NCI-H2196 treated with DMSO at 0.1 percent for 48 hours (cell line): Measurements from ENCODE around the gene C14orf119.
A peak's percentile ranks its signal among the peaks of the same experiment; 100 is the strongest.

Source experiments
- DNase-seq: peaks from one replicate; lab custom pipeline; 2025; ENCODE audit not compliant: unreplicated experiment; lab: John Stamatoyannopoulos, UW

Gene C14orf119

DNA sequence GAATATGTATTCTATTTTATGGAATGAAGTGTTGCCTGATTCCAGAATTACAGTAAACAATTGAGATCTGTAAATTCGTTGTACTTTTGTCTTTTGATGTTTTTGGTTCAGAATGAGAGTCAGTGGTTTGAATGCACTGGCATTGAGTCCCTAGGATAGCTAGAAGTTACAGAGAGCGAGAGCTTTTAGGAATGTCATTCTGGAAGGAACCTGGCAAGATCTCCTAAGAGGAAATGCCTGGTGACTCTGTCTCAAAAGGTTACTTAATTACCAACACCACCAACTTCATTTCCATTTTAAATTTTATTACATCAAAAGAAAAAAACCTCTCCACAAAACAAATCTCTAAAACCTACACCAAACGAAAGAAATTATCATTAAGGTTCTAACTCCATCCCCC is 29.7 kb downstream of the C14orf119 start:
- DNase-seq: no peak

DNA sequence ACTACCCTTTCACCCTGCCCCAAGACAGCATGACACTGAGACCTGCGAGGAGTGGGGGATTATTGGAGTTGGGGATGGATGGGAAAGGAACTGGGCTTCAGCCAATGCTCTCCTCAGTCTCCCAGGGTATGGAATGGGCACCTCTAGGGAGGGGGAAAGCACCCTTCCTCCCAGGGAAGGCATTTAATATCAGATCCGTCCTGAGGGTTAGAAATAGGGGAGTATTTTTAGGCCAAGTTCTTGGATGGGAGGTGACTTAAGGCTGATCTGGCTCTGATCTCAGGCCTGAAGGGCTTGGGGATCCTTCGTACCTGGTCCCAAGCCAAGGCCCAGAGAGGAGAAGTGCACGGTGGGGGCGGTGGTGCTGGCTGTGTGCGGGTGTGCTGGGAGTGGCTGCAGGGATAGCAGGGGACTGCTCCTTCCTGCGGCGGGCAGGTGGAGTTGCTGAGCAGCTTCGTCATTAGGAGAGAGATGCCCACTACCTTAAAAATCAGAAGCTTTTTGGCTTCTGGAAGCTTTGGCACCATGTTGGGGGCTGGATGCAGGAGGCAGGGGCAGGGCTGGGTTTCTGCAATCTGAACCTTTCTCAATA is 30.7 kb downstream of the C14orf119 start:
- DNase-seq: no peak

DNA sequence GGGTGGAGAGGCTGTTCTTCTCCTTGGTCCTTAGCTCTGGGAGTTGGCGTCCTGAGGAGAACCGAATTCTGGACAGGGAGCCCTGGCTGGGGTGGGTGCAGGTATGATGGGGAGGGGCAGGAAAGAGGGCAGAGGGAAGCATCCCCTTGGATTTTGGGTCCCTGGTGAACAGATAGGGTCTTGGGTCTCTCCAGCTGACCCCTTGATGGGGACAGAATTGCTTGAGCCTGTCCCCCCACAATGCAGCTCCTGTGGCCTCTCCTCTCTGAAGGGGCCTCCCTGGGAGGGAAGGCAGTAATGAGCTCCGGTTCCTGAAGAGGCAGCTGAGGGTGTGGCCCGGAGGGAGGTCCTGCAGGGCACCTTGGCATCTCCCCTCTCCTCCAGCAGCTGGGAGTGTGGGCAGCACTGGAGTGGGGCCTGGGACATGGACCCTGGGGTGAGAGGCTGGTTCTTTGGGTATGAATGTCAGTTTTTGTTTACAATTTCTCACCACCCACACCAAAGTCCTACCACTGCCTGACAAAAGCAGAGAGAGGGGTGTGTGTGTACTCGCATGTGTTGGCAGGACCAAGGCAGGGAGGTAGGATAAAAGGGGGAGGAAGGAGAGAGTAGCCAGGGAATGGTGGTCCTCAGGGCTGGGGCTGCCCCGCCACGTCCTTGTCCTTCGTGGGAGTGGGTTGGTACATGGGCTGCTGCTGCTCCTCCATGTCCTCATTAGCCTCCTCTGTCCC is 31.4 kb downstream of the C14orf119 start:
- DNase-seq: no peak

DNA sequence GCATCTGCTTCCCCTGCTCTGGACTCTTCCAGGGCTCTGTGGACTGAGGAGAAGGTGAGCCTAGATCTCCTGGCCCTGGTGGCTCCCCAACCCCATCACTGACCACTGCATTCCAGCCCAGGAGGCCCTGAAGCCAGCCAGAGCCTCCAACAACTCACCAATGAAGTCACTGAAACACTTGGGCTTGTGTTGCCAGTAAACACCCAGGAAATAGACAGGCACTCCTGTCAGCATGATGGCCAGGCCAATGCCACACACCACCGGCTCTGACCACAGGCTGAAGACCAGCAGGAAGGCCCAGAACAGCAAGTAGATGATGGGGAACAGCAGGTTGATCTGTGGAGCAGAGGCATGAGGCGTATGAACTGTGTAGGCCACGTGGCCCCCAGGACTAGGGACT is 32.6 kb downstream of the C14orf119 start:
- no peak for DNase-seq

DNA sequence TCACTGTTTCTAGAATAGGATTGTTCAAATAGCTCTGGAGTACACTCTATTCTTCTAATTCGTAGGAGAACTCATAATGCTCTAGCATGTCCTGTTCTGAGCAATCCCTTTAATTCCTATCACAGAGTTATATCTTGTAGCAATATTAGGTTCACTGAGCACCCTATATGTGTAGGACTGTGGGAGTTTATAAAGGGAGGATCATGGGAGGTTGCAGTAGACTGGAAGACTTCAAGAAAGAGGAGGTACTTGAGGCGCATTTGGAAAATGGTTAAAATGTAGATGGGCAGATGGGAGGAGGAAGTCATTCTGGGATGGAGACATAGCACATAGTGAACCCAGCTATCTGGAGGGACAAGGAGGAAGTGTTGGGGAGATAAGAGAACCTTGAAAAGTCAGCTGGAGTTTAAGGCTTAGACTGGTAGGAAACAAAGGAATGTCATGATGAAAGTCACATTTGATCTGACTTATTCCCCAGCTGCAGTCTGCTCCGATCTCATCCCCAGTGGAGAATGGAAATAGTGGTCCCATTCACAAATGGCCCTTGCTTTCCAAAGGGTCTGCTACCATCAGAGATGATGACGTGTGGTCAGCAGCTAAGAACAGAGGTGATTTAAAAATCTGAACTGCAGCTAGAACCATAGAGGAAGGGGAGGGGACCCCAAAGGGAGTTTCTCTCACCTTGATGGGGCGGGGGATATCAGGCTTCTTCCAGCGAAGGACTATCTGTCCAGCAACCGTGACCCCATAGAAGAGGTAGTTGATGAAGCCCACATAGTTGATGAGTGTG is 33.9 kb downstream of the C14orf119 start:
- DNase-seq: no peak

DNA sequence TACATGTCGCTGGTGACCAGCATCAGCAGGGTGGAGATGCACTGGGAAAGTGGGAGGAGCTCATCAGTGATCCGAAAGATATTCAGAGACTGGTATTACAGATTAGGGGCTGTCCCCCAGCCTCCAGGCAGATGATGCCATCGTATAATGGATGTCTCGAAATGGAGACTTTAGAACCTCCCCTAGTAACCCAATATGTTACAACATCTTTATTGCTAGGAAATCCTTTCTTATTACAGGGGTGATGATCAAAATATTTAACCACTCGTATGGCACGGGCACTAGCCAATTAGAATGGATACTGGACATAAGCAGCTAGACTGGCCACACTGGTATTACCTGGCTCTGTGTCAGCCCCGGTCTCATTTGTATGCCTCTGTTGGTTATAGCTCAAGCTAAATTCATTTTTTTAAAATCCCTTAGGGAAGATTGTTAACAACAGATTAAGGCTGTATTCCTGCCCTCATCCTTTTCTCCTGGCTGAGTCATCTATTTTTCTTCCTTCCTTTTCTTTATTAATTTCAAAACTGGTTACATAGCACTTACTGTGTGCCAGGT is 34.5 kb downstream of the C14orf119 start:
- DNase-seq: no peak

DNA sequence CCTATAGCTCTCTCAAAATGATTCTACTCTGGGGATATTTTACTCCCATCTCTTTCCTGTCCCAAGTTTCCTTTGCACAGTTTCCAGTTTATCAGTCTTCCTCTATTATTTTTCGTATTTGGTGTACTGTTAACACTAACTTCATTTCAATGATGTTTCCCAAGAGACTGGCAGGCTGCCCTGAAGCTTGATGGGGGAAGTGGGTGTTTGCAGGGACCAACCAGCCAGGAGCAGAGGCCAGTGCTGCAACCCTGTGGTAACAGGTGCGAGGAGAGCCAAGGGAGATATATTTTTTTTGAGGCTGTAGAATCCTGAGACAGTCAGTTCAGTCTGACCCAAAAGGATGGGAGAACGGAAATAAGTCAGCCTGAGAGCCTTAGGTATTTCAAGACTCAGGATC is 35.6 kb downstream of the C14orf119 start:
- no peak for DNase-seq

DNA sequence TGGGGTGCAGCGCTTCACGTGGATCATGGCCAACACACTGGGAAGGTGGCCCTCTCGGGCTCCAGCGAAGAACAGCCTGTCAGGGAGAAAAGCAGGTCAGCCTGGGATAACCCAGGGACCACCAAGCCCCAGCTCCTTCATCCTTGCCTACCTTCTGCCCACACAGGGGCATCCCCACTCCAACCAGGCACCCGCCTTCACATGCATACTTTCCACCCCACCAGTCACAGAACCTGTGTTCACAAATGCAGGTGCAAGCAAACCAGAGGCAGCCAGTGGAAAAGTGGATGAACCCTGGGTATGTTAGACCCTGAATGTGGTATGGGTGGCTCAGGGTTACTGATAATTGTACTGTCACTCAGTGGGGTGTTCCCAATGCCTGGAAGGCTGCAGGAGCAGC is 36.2 kb downstream of the C14orf119 start:
- no peak for DNase-seq

DNA sequence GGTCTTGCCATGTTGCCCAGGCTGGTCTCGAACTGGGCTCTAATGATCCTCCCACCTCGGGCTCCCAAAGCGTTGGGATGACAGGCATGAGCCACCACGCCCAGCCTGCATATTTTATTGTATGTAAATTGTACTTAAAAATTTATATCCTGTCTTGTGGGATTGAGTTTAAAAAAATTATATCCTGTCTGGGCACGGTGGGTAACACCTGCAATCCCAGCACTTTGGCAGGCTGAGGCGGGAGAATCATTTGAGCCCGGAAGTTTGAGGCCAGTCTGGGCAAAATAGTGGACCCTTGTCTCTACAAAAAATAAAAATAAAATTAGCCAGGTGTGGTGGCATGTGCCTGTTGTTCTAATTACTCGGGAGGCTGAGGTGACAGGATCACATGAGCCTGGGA is 37.7 kb downstream of the C14orf119 start:
- no peak for DNase-seq

DNA sequence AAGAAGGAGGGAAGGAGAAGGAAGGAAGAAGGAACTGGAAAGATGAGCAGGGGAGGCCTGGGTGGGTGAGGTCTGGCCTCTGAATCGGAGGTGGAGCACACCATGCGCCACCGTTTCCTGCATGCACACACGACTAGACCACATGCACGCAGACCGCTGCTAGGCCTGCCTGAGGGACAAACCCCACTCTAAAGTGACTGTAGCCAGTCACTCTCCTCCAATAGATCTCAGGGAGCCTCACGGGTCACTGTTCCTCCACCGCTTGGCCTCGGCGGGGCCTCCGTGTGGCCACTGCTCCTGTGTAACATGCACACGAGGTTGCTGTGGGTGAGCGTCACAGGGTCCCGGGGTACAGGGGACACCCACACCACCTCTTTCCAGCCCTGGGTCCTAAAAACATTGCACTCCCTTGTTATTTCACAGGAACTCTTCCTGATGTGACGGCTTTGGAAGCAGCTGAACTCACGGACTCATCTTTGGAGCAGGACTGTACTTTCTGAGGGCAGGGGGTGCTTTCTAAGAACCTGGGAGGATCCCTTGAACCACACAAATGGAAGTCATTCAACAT is 41.3 kb downstream of the C14orf119 start:
- no peak for DNase-seq

DNA sequence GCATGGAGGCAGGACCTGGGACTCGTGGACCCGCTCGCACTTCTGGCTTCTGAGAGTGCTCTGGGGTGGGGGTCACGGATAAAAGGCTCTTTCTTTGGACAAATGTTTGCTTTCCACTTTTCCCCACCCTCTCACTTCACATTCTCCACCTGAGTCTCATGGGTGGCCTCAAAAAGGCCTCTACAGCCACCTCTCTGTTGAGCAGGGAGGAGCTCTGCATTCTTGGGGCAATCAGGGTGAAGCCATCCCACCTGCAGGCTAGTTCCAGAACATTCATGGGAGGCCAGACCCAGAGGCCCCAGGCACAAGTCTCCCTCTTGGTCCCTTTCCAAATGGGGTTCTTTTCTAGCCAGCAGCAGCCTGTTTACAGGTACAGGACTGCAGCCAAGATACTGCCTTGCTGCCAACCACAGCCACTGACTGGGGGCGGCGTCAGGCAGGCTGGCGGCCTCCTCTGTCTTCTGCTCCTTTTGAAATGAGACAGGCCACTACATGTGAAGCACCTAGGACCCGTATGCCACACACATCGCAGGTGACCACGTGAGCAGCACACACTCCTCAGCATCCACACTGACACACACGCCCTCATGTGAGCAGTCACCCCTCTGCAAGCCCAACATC is 42.0 kb downstream of the C14orf119 start:
- DNase-seq: peak; percentile 36

DNA sequence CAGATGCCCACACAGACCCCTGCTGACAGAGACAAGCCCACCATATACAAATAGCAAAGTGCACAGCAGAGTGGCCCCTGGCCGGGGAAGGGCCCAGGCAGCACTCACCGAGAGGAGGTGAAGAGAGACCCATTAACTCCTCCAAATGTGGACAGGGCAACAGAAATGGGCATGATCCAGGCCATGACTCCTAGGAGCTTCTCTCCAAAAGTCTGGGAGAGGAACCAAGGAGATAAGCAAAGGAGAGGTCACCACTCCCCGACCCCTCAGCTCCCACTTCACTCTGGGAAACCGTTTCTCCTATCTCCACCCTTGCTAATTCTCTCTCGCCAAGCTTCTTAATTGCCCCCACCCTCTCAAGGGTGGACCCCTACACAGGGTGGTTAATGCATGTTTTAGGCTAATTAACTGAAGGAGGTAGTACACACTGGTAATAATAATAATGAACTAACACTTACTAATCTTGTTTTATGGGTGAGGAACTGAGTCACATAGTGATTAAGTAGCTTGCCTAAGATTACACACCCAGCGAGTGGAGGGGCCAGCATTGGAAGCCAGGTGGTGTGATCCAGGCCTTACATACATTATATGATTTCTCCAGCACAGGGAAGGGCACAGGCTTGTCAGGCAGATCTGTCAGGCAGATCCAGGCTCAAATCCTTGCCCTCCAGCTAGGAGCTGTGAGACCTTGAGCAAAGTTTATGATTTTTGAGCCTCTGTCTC is 42.7 kb downstream of the C14orf119 start:
- no peak for DNase-seq

DNA sequence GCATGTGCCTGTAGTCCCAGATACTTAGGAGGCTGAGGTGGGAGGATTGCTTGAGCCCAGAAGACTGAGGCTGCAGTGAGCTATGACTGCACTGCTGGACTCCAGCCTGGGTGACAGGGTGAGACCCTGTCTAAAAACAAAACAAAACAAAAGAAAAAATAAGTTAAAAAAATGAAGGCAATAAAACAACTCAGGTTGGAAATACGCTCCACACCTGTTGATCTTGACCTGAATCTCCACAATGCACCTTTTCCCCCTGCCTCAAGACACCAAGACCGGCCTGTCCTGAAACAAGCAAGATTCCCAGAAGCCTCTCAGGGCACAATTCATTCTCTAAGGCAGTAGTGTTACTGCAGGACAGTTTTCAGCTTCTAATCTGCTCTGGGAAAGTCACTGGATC is 44.6 kb downstream of the C14orf119 start:
- DNase-seq: no peak

DNA sequence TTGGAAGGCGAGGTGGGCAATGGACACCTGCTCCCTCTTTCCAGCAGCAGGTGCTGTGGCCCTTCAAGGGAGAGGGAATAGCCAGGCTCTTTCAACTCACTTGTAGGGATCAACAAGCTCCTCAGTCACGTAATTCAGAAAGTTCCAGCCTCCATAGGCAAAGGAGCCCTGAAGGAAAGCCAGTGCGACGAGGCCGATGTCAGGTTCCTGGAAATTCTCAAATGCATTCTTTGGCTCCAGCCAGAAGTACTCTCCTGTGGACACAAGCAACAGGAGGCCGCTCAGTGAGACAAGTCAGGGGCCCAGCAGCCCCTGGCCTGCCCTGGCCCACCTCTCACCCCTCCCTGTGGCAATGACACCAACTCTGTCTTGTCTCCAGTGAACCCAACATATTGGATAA is 45.1 kb downstream of the C14orf119 start:
- DNase-seq: no peak

DNA sequence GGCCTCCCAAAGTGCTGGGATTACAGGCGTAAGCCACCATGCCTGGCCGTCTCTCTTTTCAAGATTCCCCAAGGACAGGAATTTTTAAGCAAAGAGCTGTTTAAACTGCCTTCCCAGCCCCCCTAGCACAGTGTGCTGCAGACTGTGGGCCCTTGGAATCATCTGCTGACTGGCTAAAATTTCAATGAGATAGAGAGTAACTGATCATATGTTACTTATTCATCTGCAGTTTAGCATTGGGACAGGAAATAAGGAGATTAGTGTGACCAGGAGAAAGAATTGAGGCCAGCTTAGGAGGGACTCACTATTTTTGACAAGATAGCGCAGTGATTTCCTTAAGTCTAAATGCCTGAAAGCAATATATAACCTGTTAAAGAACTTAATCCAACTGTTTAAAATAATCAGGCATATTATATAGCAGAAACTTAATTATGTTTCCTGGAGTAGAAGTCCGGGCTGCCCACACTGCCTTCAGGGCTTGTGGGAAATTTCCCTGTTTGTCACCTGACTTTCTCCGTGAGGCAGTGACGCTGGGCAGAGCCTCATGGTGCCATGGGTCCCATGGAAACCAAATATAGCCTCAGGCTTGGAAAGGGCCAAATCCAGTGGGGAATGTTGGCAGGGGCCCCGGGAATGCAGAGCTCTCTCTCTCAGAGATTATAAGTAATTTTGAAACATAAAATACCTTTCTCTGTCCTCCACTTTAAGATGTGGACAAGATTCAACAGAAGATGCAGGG is 46.6 kb downstream of the C14orf119 start:
- DNase-seq: no peak

DNA sequence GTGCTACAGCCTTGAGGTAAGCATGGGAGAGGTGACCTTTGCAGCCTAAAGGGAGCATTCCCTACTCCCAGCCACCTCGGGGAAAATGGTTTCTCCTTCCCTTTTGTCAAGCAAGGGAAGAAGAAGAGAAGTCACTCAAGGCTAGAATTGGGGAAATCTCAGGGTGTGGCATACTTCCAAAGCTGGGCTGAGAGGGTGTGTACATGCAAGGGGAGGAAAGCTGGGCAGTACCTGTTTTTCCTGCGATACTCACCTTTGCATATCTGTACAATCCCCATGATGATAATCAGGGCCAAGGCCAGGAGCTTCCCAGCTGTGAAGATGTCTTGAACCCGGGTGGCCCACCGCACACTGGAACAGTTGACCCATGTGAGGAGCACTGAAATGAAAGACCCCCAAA is 47.5 kb downstream of the C14orf119 start:
- DNase-seq: no peak

DNA sequence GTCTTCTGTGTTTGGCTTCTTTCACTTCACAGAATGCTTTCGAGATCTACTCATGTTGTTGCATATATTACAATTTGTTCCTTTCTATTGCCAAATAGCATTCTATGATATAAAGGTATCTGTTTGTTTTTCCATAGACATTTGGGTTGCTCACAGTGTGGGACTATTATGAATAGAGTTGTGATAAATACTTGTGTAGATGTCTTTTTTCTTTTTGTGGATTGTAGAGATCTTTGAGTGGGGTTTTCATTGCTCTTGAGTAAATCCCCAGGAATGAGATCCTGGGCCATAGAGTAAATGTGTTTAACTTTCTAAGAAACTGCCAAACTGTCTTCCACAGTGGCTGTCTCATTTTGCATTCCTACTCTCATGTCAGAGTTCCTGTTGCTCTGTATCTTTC is 48.6 kb downstream of the C14orf119 start:
- no peak for DNase-seq

DNA sequence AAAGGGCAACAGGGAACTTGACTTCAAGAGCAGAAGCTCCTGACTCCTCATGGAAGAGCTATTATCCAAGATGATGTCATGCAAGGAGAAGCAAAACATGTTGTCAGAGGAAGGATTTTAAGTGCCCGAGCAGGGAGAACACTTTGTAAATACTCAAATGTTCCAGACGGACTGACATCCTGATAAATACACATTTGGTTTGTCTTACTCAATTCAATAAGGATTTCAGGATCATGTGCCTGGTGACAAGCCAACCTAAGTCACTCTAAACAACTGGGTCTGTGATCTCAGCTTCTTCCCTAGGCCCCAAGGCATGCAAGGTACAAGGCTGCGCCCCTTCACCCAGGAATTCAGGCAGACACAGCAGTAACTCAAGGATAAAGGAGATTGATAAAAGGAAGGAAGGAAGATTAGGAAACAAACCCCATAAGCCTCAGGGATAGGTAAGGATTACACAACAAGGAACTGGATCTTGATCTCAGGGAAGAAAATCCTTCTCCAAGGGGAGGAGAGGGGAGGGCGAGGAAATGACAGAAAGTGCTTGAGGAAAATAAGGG is 50.6 kb downstream of the C14orf119 start:
- DNase-seq: no peak

DNA sequence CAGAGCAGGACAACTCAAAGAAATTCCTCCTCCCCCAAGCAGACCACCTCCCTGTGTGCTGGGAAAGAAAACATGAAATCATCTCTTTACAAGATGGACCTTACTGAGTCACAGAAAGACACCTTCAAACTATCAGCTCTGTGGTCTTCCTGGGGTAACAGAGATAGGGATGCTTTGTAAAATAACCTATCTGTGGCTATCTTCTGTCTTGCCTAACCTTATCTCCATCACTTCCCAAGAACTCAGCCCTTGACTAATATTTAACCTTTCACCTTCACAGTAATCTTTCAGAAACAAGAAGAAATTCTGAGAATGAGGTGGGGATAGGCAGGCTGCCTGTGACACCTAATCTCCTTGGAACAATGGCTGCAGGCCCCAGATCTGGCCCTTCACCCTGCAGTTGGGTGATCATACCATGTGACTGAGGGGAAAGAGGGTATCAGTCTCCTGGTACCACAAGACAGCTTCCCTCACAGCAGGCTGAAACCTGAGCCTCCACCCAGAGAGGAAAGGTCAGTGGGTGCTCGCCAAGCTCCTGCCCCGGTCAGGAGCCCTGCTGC is 51.1 kb downstream of the C14orf119 start:
- no peak for DNase-seq
